RWPE1 (cell line): Measurements from ENCODE around the gene MKI67.
A peak's percentile ranks its signal among the peaks of the same experiment; 100 is the strongest.

ENCODE experiments used
- CTCF ChIA-PET: fragments of 350-600 bp; sonication (Branson Sonifier 250); formaldehyde crosslinking; extraction: SDS; loops from one replicate; lab custom pipeline; 2021; lab: Yijun Ruan, JAX
- POLR2A ChIA-PET: fragments of 400-600 bp; formaldehyde crosslinking; extraction: SDS; loops from one replicate; lab custom pipeline; 2020; ENCODE audit warnings: antibody characterized with exemption; ENCODE audit not compliant: low non-redundant PET; lab: Yijun Ruan, JAX
- DNase-seq: peaks from one replicate; pipeline ENCODE4 v3.0.0; 2012; ENCODE audit warnings: low spot score
- H3K27ac ChIP-seq: fragments of 450-650 bp; 2 replicates; pipeline ENCODE4 v1.5.1; 2017
- TF ChIP-seq, protein P1 (sequence below): fragments of 450-650 bp; conservative IDR thresholded peaks from 2 replicates; pipeline ENCODE4 v1.5.1; 2017; ENCODE audit warnings: low read depth, mild to moderate bottlenecking

Gene MKI67

GRCh38 chr10:128077155-128077875 lies 48.9 kb downstream of the MKI67 start:
- POLR2A ChIA-PET = interaction anchor here (0.7 kb wide), 1 partner anchor 9 kb away, joined by 3 read pairs; no protein-coding TSS in a partner anchor
- TF ChIP-seq, protein P1, sequence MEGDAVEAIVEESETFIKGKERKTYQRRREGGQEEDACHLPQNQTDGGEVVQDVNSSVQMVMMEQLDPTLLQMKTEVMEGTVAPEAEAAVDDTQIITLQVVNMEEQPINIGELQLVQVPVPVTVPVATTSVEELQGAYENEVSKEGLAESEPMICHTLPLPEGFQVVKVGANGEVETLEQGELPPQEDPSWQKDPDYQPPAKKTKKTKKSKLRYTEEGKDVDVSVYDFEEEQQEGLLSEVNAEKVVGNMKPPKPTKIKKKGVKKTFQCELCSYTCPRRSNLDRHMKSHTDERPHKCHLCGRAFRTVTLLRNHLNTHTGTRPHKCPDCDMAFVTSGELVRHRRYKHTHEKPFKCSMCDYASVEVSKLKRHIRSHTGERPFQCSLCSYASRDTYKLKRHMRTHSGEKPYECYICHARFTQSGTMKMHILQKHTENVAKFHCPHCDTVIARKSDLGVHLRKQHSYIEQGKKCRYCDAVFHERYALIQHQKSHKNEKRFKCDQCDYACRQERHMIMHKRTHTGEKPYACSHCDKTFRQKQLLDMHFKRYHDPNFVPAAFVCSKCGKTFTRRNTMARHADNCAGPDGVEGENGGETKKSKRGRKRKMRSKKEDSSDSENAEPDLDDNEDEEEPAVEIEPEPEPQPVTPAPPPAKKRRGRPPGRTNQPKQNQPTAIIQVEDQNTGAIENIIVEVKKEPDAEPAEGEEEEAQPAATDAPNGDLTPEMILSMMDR = no peak
- CTCF ChIA-PET = interaction anchor here (0.5 kb wide), 1 partner anchor 137 kb away, joined by 3 read pairs; no protein-coding TSS in a partner anchor
- DNase-seq = no peak
- no peak overlapping the region for H3K27ac ChIP-seq

GRCh38 chr10:128074589-128074988 lies 51.6 kb downstream of the MKI67 start:
- POLR2A ChIA-PET = no interaction called here
- TF ChIP-seq, protein P1 = no peak
- DNase-seq = no peak
- CTCF ChIA-PET = interaction anchor here (0.6 to 0.8 kb wide), 2 partner anchors 23 to 74 kb away, joined by 5 to 6 read pairs; no protein-coding TSS in a partner anchor
- no peak overlapping the region for H3K27ac ChIP-seq

DNA sequence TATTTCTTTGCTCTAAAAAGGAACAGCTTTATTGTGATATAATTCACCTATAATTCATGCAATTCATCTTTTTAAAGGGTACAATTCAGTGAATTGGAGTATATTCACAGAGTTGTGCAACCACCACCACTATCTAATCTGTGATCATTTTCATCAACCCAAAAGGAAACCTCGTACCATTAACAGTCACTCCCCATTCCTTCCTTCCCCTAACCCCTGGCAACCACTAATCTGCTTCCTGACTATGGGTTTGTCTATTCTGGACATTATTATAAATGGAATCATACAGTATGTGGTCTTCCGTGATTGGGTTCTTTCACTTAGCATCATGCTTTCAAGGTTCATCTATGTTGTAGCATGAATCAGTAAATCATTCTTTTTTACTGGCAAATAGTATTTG lies 52.3 kb downstream of the MKI67 start:
- CTCF ChIA-PET = no interaction called here
- TF ChIP-seq, protein P1 = no peak
- H3K27ac ChIP-seq = no peak overlapping the region
- no peak for DNase-seq
- POLR2A ChIA-PET = no interaction called here

DNA sequence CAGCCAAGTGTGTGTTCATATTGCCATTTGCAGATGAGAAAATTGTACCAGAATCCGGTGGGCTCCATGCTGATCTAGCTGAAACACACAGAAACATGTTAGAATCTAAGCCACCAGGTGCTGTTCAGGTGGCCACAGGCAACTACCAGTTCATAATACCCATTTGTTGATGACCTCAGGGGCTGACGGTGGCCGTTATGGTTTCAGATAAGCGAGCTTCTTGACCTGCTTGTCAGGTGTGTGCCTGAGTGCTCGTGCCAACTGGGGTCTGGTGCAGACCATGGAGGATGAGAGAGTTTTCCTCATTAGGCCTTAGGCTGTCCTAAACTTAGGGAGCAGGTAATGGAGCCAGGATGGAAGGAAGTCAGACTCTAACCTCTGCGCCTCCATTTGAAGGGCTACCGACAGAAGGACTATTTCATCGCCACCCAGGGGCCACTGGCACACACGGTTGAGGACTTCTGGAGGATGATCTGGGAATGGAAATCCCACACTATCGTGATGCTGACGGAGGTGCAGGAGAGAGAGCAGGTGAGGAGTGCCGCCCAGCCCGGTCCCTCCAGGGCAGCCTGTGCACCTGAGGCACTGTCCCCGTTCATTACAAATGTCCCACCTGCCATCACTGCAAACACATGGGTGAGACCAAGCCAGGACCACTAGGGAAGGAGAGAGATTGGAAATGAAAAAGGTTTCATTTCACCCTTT lies 53.1 kb downstream of the MKI67 start:
- TF ChIP-seq, protein P1 = no peak
- ChIA-PET POLR2A (no interaction called here), CTCF (interaction anchor here (0.6 kb wide), 2 partner anchors 218 to 764 kb away, joined by 3 to 4 read pairs; no protein-coding TSS in a partner anchor)
- no peak overlapping the region for H3K27ac ChIP-seq
- DNase-seq = no peak

GRCh38 chr10:128072046-128072445 lies 54.2 kb downstream of the MKI67 start:
- ChIA-PET POLR2A (interaction anchor here (0.7 kb wide), 1 partner anchor 24 kb away, joined by 3 read pairs; no protein-coding TSS in a partner anchor), CTCF (interaction anchor here (0.6 to 1.5 kb wide), 2 partner anchors 61 to 217 kb away, joined by 3 to 6 read pairs; no protein-coding TSS in a partner anchor)
- TF ChIP-seq, protein P1 = no peak
- H3K27ac ChIP-seq = no peak overlapping the region
- no peak for DNase-seq

- TF ChIP-seq, protein P1 = no peak
- ChIA-PET CTCF (interaction anchor here (1.5 kb wide), 1 partner anchor 60 kb away, joined by 6 read pairs; no protein-coding TSS in a partner anchor), POLR2A (interaction anchor here (0.7 kb wide), 1 partner anchor 23 kb away, joined by 3 read pairs; no protein-coding TSS in a partner anchor)
- peak overlapping the region; percentile 100 for H3K27ac ChIP-seq
- no peak for DNase-seq
Measured at GRCh38 chr10:128071417-128071782, 54.8 kb downstream of the MKI67 start.
